Fibroblast of pulmonary artery (primary cell): ENCODE measurements around the gene C9orf40.

ENCODE experiments used
- DNase-seq: peaks from one replicate; pipeline ENCODE4 v3.0.0-alpha.2; 2010; ENCODE audit warnings: low read depth
- H3K4me3 ChIP-seq: replicated peaks from 2 replicates; pipeline ENCODE4 v1.5.1; 2011; ENCODE audit warnings: low read depth, mild to moderate bottlenecking, control low read depth, low read length, moderate library complexity
- CTCF ChIP-seq: IDR thresholded peaks from 2 replicates; pipeline ENCODE4 v1.5.1; 2011; ENCODE audit warnings: mild to moderate bottlenecking, control low read depth, low read length, inconsistent platforms; ENCODE audit errors: missing control alignments

Gene C9orf40, protein sequence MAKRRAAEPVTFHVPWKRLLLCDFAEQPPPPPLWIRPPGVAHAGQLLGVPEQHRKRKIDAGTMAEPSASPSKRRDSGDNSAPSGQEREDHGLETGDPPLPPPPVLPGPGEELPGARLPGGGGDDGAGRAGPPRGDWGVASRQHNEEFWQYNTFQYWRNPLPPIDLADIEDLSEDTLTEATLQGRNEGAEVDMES

DNA sequence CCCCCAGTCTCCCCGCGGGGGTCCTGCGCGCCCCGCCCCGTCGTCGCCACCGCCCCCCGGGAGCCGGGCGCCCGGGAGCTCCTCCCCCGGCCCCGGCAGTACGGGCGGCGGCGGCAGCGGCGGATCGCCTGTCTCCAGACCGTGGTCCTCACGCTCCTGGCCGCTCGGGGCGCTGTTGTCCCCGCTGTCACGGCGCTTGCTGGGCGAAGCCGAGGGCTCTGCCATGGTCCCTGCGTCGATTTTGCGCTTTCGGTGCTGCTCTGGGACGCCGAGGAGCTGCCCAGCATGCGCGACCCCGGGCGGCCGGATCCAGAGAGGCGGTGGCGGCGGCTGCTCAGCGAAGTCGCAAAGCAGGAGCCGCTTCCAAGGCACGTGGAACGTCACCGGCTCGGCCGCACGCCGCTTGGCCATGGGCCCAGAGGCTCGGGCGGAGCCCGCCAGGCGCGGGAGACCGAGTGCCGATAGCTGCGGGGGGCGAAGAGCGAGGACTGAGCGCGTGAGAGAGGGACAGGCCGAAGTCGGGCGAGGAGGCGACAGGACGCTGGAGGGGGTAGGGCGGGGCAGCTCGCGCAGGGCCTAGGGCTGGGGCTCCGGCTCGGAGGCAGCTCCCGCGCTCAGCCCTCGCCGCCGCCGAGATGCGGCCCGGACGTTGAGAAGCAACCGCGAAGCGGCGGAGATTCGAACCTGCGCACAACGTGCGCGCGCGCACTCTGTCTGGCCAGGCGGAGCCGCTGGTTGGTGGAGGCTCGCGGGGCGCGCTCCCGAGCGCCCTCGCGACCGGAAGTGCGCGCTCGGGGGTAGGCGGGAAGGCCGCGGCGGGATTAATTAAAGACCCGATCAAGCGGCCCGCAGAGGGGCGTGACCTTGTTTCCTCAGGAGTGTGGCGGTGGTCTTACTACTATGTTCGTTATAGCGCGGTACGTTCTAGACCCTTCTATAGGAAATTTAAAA is at the start of gene C9orf40:
Gene C9orf40, minus strand, starts transcription at position 712 of the 951 bp plus-strand sequence. Its CDS starts 301 bp downstream, at position 411.
- peak within 1 kb of the TSS; percentile 96 for H3K4me3 ChIP-seq
- TF ChIP-seq CTCF: peak; percentile 58
- peak; percentile 85 for DNase-seq

GRCh38 chr9:75001719-75002421 is 49.2 kb upstream of the C9orf40 start:
- peak; percentile 68 for TF ChIP-seq CTCF
- H3K4me3 ChIP-seq: no peak overlapping the region
- DNase-seq: peak; percentile 95

DNA sequence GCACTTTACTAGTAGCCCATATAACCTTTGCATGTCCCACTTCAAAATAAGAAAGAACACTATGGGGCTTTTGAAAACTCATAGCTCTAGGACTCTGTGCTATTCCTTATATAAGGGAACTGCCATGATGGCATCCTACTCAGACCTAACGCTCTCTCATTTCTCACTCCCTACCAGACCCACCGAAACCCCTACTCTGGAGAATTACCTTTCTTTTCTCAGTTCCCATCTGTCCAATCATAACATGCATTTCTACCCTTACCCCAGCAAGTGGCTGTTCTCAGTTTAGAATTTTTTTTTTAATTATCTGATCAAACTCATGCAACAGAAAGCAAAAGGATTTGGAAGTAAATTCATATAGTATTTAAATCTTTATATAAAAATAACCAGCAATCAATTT is 48.1 kb upstream of the C9orf40 start:
- no peak overlapping the region for H3K4me3 ChIP-seq
- no peak for TF ChIP-seq CTCF
- no peak for DNase-seq

- no peak for DNase-seq
- H3K4me3 ChIP-seq: no peak overlapping the region
- TF ChIP-seq CTCF: no peak
Observed at GRCh38 chr9:74985041-74985440, 32.3 kb upstream of the C9orf40 start.

GRCh38 chr9:74983709-74984108 is 31.0 kb upstream of the C9orf40 start:
- H3K4me3 ChIP-seq: no peak overlapping the region
- DNase-seq: no peak
- no peak for TF ChIP-seq CTCF

DNA sequence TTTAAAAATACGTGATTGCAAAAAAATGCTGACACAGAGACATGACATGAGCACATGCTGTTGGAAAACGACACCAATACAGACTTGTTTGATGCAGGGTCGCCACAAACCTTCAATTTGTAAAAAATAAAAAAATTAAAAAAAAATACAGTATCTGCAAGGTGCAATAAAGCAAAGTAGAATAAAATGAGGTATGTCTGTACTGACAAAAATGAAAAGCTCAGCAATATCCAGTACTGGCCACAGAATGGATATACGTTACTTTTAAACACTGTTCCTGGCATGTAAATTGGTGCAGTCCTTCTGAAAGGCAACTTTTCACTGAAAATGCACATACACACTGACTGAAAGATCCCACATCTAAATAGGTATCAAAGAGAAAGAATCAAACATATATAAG is 27.1 kb upstream of the C9orf40 start:
- TF ChIP-seq CTCF: no peak
- no peak overlapping the region for H3K4me3 ChIP-seq
- DNase-seq: no peak
